ENCODE results near the gene TBXAS1. TPM values are rescaled to one million over a fixed set of nuclear protein-coding genes. Genes with fewer than 3 reads are reported as not detected.

Gene TBXAS1
- total and polyA plus RNA-seq, 8 donors: 0.74 to 18.4 (median 2.2) TPM

DNA sequence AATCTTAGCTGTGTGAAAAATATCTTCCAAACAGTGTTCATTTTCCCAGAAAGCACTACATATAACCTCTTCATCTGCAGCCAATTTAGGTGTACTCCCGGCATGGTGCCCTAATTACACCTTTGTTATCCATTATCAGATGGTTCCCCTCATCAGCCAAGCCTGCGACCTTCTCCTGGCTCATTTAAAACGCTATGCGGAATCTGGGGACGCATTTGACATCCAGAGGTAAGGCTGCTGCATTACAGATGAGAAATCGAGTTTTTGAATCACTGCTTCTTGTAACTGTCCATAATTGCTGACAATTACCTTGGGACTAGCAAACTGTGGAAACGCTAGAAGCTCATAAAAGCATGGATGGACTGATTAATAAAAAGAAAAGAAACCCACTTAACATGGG is 124.2 kb downstream of the TBXAS1 start:
- Histone ChIP-seq H3K4me3 (no peak overlapping the region), H3K27ac (no peak overlapping the region), H3K36me3 (no peaks in the 10 kb centered on the region), H3K4me1 (no peaks in the 10 kb centered on the region), H3K9me3 (no peaks in the 10 kb centered on the region), H3K27me3 (no peaks in the 10 kb centered on the region)
- DNase-seq (no peak), FAIRE-seq (no peak), ATAC-seq (no peak)
- intact Hi-C loops (cut with DNase I): no loop called here
- TF ChIP-seq, protein P1, sequence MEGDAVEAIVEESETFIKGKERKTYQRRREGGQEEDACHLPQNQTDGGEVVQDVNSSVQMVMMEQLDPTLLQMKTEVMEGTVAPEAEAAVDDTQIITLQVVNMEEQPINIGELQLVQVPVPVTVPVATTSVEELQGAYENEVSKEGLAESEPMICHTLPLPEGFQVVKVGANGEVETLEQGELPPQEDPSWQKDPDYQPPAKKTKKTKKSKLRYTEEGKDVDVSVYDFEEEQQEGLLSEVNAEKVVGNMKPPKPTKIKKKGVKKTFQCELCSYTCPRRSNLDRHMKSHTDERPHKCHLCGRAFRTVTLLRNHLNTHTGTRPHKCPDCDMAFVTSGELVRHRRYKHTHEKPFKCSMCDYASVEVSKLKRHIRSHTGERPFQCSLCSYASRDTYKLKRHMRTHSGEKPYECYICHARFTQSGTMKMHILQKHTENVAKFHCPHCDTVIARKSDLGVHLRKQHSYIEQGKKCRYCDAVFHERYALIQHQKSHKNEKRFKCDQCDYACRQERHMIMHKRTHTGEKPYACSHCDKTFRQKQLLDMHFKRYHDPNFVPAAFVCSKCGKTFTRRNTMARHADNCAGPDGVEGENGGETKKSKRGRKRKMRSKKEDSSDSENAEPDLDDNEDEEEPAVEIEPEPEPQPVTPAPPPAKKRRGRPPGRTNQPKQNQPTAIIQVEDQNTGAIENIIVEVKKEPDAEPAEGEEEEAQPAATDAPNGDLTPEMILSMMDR (IDR thresholded peaks at IDR 0.05): no peak
- 68 to 71% methylated on average over 7 of the region's 7 CpGs for WGBS, 2 donors

GRCh38 chr7:139955109-139955820 is 126.2 kb downstream of the TBXAS1 start:
- no peak for DNase-seq
- no peak for ATAC-seq
- Histone ChIP-seq H3K27me3 (no peaks in the 10 kb centered on the region), H3K9me3 (no peaks in the 10 kb centered on the region), H3K4me1 (no peaks in the 10 kb centered on the region), H3K4me3 (no peak overlapping the region), H3K27ac (no peak overlapping the region), H3K36me3 (no peaks in the 10 kb centered on the region)
- intact Hi-C loops (cut with DNase I): no loop called here
- WGBS, 2 donors: 88 to 93% methylated on average over 17 of the region's 17 CpGs
- no peak for FAIRE-seq
- TF ChIP-seq, protein P1 (IDR thresholded peaks at IDR 0.05): no peak

GRCh38 chr7:139958599-139959284 is 129.7 kb downstream of the TBXAS1 start:
- ATAC-seq: no peak
- WGBS, 2 donors: 88 to 91% methylated on average over 14 of the region's 14 CpGs
- TF ChIP-seq, protein P1 (IDR thresholded peaks at IDR 0.05): no peak
- H3K27me3 ChIP-seq: no peaks in the 10 kb centered on the region
- H3K4me1 ChIP-seq: no peaks in the 10 kb centered on the region
- H3K36me3 ChIP-seq: no peaks in the 10 kb centered on the region
- intact Hi-C loops (cut with DNase I): no loop called here
- no peak overlapping the region for H3K27ac ChIP-seq
- no peak for DNase-seq
- H3K4me3 ChIP-seq: no peak overlapping the region
- no peaks in the 10 kb centered on the region for H3K9me3 ChIP-seq
- FAIRE-seq: no peak

- Histone ChIP-seq H3K27ac (no peak overlapping the region), H3K4me1 (no peaks in the 10 kb centered on the region), H3K9me3 (no peaks in the 10 kb centered on the region), H3K4me3 (no peak overlapping the region), H3K27me3 (no peaks in the 10 kb centered on the region), H3K36me3 (no peaks in the 10 kb centered on the region)
- no peak for FAIRE-seq
- intact Hi-C loops (cut with DNase I): no loop called here
- ATAC-seq: no peak
- WGBS, 2 donors: 62 to 68% methylated on average over 6 of the region's 6 CpGs
- TF ChIP-seq, protein P1 (IDR thresholded peaks at IDR 0.05): no peak
- no peak for DNase-seq
Observed at GRCh38 chr7:139959285-139959628, 130.2 kb downstream of the TBXAS1 start.

- DNase-seq: no peak
- Histone ChIP-seq H3K4me3 (no peak overlapping the region), H3K9me3 (no peaks in the 10 kb centered on the region), H3K36me3 (no peaks in the 10 kb centered on the region), H3K4me1 (no peaks in the 10 kb centered on the region), H3K27me3 (no peaks in the 10 kb centered on the region), H3K27ac (no peak overlapping the region)
- TF ChIP-seq, protein P1 (IDR thresholded peaks at IDR 0.05): no peak
- 87 to 88% methylated on average over 5 of the region's 5 CpGs for WGBS, 2 donors
- no peak for FAIRE-seq
- ATAC-seq: no peak
- intact Hi-C loops (cut with DNase I): no loop called here
Observed at GRCh38 chr7:139959718-139960117, 130.7 kb downstream of the TBXAS1 start.
